ENCODE measurements around the gene PPP6R2.
"Not testable (repeated sequence)": the region's sequence is repeated elsewhere in the genome, so short reads cannot be mapped to it uniquely, and the experiment has no call there.

Gene PPP6R2

GRCh38 chr22:50397371-50398060 is 54.4 kb downstream of the PPP6R2 start:
- DNase-seq (ENCODE audit: low read depth in 1 of 2, low spot score in 1 of 2): not testable (repeated sequence)

GRCh38 chr22:50398831-50399648 is 55.9 kb downstream of the PPP6R2 start:
- no peak for DNase-seq (ENCODE audit: low read depth in 1 of 2, low spot score in 1 of 2)

DNA sequence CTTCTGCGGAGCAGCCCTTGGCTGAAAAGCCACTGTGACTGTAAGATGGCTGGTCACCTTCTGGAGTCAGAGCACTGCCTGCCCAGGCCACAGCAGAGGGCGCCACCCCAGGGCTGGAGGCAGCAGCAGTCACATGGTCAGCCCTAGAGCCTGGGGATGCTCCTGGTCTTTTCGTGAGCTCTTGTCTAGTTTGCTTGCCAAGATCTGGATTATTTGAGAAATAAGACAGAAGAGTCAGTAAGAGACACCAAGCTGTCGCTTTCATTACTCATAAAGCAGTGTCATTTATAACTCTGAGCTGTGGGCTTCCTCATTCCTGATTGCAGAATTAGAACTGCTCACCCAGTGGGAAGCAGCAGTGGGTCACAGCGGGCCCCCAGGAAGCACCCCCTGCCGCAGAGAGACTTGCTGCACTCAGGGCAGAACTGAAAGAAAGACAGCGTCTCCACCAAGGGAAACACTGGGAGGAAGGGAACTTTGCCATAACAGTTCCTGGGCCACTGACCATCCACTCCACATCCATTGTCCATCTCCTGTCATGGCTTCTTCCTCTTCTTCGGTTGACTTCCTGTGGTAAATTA is 56.7 kb downstream of the PPP6R2 start:
- no peak for DNase-seq (ENCODE audit: low read depth in 1 of 2, low spot score in 1 of 2)

- no peak for DNase-seq (ENCODE audit: low read depth in 1 of 2, low spot score in 1 of 2)
Measured at GRCh38 chr22:50400406-50400805, 57.3 kb downstream of the PPP6R2 start.

DNA sequence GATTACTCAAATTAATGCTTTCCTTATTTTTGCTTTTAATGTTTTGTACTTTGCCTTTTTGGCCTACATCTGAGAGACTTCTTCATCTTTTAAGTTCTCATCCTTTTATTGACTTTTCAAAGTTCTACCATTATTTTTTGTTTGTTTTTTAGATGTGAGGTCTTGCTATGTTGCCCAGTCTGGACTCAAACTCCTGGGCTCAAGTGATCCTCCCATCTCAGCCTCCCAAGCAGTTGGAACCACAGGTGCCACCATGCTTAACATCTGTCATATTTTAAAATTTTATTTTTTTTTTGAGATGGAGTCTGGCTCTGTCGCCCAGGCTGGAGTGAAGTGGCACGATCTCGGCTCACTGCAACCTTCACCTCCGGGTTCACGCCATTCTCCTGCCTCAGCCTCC is 57.8 kb downstream of the PPP6R2 start:
- no peak for DNase-seq (ENCODE audit: low read depth in 1 of 2, low spot score in 1 of 2)

DNA sequence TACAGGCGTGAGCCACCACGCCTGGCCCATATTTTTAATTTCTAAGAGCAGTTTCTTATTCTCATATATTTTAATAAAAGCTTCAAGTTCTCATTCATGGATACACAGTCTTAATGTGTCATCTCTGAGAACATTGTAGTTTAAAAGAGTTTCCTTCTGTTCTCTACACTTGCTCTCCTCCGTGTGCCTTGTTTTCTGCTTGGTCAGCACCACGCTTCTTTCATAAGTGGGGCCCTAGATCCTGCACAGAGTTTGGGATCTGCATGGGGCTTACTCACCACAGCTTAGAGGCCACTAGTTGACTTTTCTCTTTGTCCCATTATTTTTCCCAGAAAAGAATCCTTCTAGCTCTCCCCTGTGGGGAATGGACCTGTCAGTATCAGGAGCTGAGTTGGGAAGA is 58.8 kb downstream of the PPP6R2 start:
- no peak for DNase-seq (ENCODE audit: low read depth in 1 of 2, low spot score in 1 of 2)

GRCh38 chr22:50403701-50404101 is 60.6 kb downstream of the PPP6R2 start:
- DNase-seq (ENCODE audit: low read depth in 1 of 2, low spot score in 1 of 2): no peak

GRCh38 chr22:50406416-50407170 is 63.5 kb downstream of the PPP6R2 start:
- no peak for DNase-seq (ENCODE audit: low read depth in 1 of 2, low spot score in 1 of 2)

GRCh38 chr22:50408311-50408710 is 65.2 kb downstream of the PPP6R2 start:
- DNase-seq (ENCODE audit: low read depth in 1 of 2, low spot score in 1 of 2): no peak

DNA sequence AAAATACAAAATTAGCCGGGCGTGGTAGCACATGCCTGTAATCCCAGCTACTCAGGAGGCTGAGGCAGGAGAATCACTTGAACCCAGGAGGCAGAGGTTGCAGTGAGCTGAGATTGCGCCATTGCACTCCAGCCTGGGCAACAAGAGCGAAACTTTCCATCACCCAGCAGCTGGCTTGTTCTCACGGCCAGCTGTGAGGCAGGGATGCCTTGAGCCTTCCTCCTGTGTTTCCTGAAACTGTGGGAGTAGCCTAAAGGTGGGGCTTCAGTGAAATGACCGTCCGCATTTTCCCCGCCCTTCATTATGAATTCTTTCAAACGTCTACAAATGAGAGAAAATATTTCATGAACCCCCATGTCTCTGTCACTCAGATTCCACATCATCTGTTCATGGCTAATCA is 65.8 kb downstream of the PPP6R2 start:
- DNase-seq (ENCODE audit: low read depth in 1 of 2, low spot score in 1 of 2): not testable (repeated sequence)

GRCh38 chr22:50414476-50415248 is 71.5 kb downstream of the PPP6R2 start:
- no peak for DNase-seq (ENCODE audit: low read depth in 1 of 2, low spot score in 1 of 2)

GRCh38 chr22:50415426-50415825 is 72.3 kb downstream of the PPP6R2 start:
- DNase-seq (ENCODE audit: low read depth in 1 of 2, low spot score in 1 of 2): no peak

DNA sequence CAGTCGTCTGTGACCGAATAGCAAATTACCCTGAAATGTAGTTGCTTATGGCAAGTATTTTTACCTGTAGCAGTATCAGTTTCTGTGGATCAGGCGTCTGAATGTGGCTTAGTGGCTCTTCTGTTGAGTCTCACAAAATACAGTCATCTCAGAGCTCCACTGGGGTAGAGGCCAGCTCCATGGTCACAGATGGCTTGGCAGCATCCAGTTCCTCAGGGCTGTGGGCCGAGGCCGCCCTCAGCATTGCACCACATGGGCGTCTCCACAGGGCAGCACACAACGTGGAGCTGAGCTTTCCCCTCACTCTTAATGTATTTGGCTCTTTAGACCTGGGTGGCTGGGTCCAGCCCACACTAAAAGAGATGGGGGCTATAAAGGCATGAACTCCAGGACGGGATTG is 73.9 kb downstream of the PPP6R2 start:
- no peak for DNase-seq (ENCODE audit: low read depth in 1 of 2, low spot score in 1 of 2)

GRCh38 chr22:50417411-50418210 is 74.5 kb downstream of the PPP6R2 start:
- DNase-seq (ENCODE audit: low read depth in 1 of 2, low spot score in 1 of 2): no peak

- DNase-seq (ENCODE audit: low read depth in 1 of 2, low spot score in 1 of 2): no peak
Measured at GRCh38 chr22:50418624-50419023, 75.5 kb downstream of the PPP6R2 start.

GRCh38 chr22:50419116-50419515 is 76.0 kb downstream of the PPP6R2 start:
- DNase-seq (ENCODE audit: low read depth in 1 of 2, low spot score in 1 of 2): no peak

DNA sequence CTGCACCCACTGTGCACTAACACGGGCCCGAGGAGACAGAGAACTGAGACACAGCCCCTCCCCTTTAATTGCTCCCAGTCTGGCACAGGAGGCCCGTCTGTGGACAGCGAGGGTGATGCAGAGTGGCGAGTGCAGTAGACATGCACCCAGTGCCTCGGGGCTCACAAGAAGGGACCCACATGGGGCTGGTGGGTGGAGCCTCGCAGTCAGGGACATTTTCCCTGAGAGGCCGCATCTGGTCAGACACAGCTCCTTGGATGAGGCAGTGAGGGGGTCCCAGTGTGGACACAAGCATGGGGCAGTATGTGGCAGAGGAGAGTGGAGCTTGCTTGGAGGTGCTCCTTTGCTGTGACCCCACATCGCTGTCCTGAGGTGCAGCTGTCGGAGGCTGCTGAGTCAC is 76.9 kb downstream of the PPP6R2 start:
- no peak for DNase-seq (ENCODE audit: low read depth in 1 of 2, low spot score in 1 of 2)

DNA sequence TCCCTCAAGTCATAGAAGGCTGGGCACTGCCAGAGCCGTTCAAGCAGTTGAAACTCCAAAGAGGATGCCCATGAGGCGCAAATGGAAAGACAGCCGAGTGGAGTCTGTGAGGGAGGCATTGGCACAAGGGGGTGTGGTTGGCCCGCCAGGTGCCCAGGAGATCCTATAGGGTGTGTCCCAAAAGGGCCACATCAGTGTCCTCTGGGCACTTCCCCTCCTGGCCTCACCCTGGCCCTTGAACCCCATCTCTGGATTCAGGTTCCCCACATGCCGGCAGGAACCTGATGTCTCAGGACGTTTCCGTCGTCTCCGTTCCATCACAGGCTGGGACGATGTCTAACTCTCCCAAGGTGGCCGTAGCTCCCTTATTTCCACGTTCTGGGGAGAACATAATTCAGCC is 77.5 kb downstream of the PPP6R2 start:
- DNase-seq (ENCODE audit: low read depth in 1 of 2, low spot score in 1 of 2): no peak

DNA sequence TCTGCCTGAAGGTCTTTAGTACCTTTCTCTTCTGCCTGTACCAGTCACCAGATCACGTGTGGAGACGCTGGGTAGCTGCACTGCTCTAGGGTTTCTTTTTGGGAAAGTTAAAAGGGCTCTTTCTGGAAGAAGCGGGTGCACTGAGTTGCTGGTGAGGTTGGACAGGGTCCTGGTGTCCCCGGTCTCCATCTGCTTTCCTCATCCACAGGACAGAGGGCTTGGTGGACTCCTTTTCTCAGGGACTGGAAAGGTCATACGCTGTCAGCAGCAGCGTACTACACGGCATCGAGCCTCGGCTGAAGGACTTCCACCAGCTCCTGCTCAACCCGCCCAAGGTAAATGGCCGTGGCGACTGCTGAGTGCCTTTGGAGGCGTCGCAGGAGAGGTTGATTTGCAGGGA is 78.9 kb downstream of the PPP6R2 start:
- DNase-seq (ENCODE audit: low read depth in 1 of 2, low spot score in 1 of 2): no peak
